Measurements from ENCODE around the gene SPATA24.

SPATA24 gene

DNA sequence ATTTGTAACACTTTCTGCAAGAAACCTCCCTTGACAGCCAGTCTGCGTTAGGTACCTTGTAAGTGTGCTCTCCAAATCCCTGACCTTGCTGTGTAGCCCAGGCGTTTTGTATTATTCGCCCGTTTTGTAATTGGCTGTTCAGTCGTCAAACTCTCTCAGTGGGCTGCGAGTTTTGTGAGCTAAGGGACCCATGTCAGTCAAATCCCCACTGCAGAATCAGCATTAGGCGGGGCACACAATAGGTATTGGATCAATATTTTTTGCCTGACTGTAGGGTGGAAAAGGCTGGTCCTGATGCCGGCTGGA lies 34.8 kb upstream of the SPATA24 start:
- H3K27me3 ChIP-seq (replicated peaks; ENCODE audit: control insufficient read depth, insufficient read depth, low read length, poor library complexity, severe bottlenecking), result no peaks in the 10 kb centered on the region
- DNase-seq, result no peak
- no peaks in the 10 kb centered on the region for H3K9me3 ChIP-seq (ENCODE audit: control insufficient read depth, low read length)
- H3K27ac ChIP-seq (ENCODE audit: insufficient read depth, low read length, poor library complexity, severe bottlenecking), result peak overlapping the region; percentile 99
- H3K36me3 ChIP-seq (ENCODE audit: control insufficient read depth, insufficient read depth, low read length), result no peaks in the 10 kb centered on the region
- H3K4me1 ChIP-seq (ENCODE audit: control insufficient read depth, insufficient read depth, low read length, poor library complexity, severe bottlenecking), result peaks cover 24% of the 10 kb centered on the region
- peak overlapping the region; percentile 81 for H3K4me3 ChIP-seq (ENCODE audit: insufficient read depth, low read depth, low read length, poor library complexity, severe bottlenecking)

DNA sequence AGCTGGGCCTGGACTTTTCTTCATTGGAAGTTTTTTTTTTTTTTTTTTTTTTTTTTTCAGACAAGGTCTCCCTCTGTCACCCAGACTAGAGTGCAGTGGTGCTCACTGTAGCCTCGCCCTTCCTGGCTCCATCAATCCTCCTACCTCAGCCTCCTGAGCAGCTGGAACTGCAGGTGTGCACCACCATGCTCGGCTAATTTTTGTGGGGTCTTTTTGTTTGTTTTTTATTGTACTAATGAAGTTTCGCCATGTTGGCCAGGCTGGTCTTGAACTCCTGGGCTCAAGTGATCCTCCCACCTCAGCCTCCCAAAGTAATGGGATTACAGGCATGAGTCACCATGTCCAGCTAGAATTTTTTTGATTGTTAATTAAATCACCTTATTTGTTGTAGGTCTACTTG lies 31.8 kb upstream of the SPATA24 start:
- Histone ChIP-seq H3K9me3 (ENCODE audit: control insufficient read depth, low read length) (no peaks in the 10 kb centered on the region), H3K27me3 (replicated peaks; ENCODE audit: control insufficient read depth, insufficient read depth, low read length, poor library complexity, severe bottlenecking) (no peaks in the 10 kb centered on the region), H3K36me3 (ENCODE audit: control insufficient read depth, insufficient read depth, low read length) (no peaks in the 10 kb centered on the region), H3K27ac (ENCODE audit: insufficient read depth, low read length, poor library complexity, severe bottlenecking) (no peak overlapping the region), H3K4me3 (ENCODE audit: insufficient read depth, low read depth, low read length, poor library complexity, severe bottlenecking) (no peak overlapping the region), H3K4me1 (ENCODE audit: control insufficient read depth, insufficient read depth, low read length, poor library complexity, severe bottlenecking) (peaks cover 19% of the 10 kb centered on the region)
- no peak for DNase-seq

DNA sequence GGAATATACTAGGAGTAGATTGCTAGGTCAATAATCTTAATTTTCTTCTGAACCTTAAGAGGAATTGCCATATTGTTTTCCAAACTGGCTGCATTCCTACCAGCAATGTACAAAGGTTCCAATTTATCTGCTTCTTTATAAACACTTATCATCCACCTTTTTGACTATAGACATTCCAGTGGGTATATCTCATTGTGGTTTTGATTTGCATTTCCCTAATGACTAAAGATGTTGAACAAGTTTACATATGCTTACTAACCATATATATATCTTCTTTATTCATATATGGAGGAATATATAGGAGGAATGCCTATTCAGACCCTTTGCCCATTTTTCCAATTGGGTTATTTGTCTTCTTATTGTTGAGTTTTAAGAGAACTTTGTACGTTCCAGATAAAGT lies 27.8 kb upstream of the SPATA24 start:
- Histone ChIP-seq H3K27me3 (replicated peaks; ENCODE audit: control insufficient read depth, insufficient read depth, low read length, poor library complexity, severe bottlenecking) (no peaks in the 10 kb centered on the region), H3K9me3 (ENCODE audit: control insufficient read depth, low read length) (no peaks in the 10 kb centered on the region), H3K4me1 (ENCODE audit: control insufficient read depth, insufficient read depth, low read length, poor library complexity, severe bottlenecking) (no peaks in the 10 kb centered on the region), H3K4me3 (ENCODE audit: insufficient read depth, low read depth, low read length, poor library complexity, severe bottlenecking) (no peak overlapping the region), H3K27ac (ENCODE audit: insufficient read depth, low read length, poor library complexity, severe bottlenecking) (no peak overlapping the region), H3K36me3 (ENCODE audit: control insufficient read depth, insufficient read depth, low read length) (no peaks in the 10 kb centered on the region)
- no peak for DNase-seq

DNA sequence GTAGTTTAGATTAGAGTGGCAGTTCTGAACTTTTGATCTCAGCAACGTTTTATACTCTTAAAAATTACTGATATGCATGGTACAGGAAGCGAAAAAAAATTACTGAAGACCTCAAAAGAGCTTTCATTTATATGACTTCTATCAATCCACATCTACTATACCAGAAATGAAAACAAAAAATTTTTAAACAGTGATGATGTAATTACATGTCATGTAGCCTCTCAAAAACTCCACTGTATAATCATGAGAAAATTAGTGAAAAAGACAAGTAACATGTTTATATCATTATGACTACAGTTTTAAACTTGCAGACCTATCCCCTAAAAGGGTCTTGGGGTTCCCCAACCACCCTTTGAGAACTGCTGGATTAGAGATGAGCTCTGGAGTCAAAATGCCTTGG lies 26.1 kb upstream of the SPATA24 start:
- no peak overlapping the region for H3K4me3 ChIP-seq (ENCODE audit: insufficient read depth, low read depth, low read length, poor library complexity, severe bottlenecking)
- no peaks in the 10 kb centered on the region for H3K4me1 ChIP-seq (ENCODE audit: control insufficient read depth, insufficient read depth, low read length, poor library complexity, severe bottlenecking)
- DNase-seq, result no peak
- no peaks in the 10 kb centered on the region for H3K9me3 ChIP-seq (ENCODE audit: control insufficient read depth, low read length)
- H3K36me3 ChIP-seq (ENCODE audit: control insufficient read depth, insufficient read depth, low read length), result no peaks in the 10 kb centered on the region
- H3K27me3 ChIP-seq (replicated peaks; ENCODE audit: control insufficient read depth, insufficient read depth, low read length, poor library complexity, severe bottlenecking), result no peaks in the 10 kb centered on the region
- H3K27ac ChIP-seq (ENCODE audit: insufficient read depth, low read length, poor library complexity, severe bottlenecking), result no peak overlapping the region

- H3K27me3 ChIP-seq (replicated peaks; ENCODE audit: control insufficient read depth, insufficient read depth, low read length, poor library complexity, severe bottlenecking), result no peaks in the 10 kb centered on the region
- no peak overlapping the region for H3K27ac ChIP-seq (ENCODE audit: insufficient read depth, low read length, poor library complexity, severe bottlenecking)
- no peak for DNase-seq
- no peaks in the 10 kb centered on the region for H3K4me1 ChIP-seq (ENCODE audit: control insufficient read depth, insufficient read depth, low read length, poor library complexity, severe bottlenecking)
- H3K36me3 ChIP-seq (ENCODE audit: control insufficient read depth, insufficient read depth, low read length), result no peaks in the 10 kb centered on the region
- no peak overlapping the region for H3K4me3 ChIP-seq (ENCODE audit: insufficient read depth, low read depth, low read length, poor library complexity, severe bottlenecking)
- H3K9me3 ChIP-seq (ENCODE audit: control insufficient read depth, low read length), result no peaks in the 10 kb centered on the region
Measured at GRCh38 chr5:139426203-139426885, 22.5 kb upstream of the SPATA24 start.

GRCh38 chr5:139425497-139425896 lies 21.6 kb upstream of the SPATA24 start:
- no peaks in the 10 kb centered on the region for H3K4me1 ChIP-seq (ENCODE audit: control insufficient read depth, insufficient read depth, low read length, poor library complexity, severe bottlenecking)
- H3K27me3 ChIP-seq (replicated peaks; ENCODE audit: control insufficient read depth, insufficient read depth, low read length, poor library complexity, severe bottlenecking), result no peaks in the 10 kb centered on the region
- DNase-seq, result no peak
- no peak overlapping the region for H3K4me3 ChIP-seq (ENCODE audit: insufficient read depth, low read depth, low read length, poor library complexity, severe bottlenecking)
- no peaks in the 10 kb centered on the region for H3K9me3 ChIP-seq (ENCODE audit: control insufficient read depth, low read length)
- no peak overlapping the region for H3K27ac ChIP-seq (ENCODE audit: insufficient read depth, low read length, poor library complexity, severe bottlenecking)
- H3K36me3 ChIP-seq (ENCODE audit: control insufficient read depth, insufficient read depth, low read length), result no peaks in the 10 kb centered on the region

GRCh38 chr5:139422307-139422893 lies 18.5 kb upstream of the SPATA24 start:
- no peak overlapping the region for H3K27ac ChIP-seq (ENCODE audit: insufficient read depth, low read length, poor library complexity, severe bottlenecking)

DNA sequence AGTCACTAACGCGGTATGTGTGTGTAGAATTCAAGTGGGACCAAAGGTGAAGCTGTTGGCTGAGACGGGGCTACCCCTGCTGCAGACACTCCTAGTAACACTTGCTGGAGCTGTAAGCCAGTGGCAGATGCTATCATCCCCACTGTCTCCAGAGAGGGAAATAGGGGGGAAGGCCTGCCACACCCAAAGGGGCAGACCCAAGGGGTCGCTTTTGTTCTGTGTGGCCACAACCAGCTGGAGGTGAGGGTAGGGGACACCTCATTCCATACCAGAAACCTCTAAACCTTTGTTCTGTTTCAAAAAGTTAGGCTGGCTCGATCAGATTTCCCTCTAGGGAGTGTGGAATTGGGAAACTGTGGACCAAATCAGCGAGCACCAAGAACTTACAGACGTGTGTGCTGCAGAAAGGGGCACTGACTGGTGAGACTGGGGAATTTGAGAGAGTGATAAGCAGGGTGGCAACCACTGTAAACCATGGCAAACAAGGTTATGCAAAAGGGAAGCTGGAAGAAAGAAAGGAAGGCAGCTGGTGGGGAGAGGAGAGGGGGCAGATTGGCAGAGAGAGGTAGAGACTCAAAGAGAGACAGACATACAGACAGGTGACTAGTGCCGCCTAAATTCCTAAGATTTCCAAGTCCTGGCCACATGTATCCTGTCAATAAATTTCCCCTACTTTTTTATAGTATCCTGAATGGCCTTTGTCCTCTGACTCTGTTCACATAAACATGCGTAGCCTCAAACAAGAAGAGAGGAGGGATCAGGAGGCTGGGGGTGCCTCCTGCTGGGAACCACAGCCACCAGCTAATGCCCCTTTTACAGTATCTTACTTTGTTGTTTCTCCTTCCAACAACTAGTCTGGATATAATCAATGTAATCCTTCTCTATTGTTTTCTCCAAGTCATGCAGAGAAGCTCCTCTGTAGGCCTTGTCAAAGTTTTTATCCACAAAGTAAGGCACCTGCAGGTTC lies 15.6 kb upstream of the SPATA24 start:
- Histone ChIP-seq H3K4me3 (ENCODE audit: insufficient read depth, low read depth, low read length, poor library complexity, severe bottlenecking) (no peak overlapping the region), H3K36me3 (ENCODE audit: control insufficient read depth, insufficient read depth, low read length) (peaks cover 10% of the 10 kb centered on the region), H3K4me1 (ENCODE audit: control insufficient read depth, insufficient read depth, low read length, poor library complexity, severe bottlenecking) (peaks cover 9% of the 10 kb centered on the region), H3K27me3 (replicated peaks; ENCODE audit: control insufficient read depth, insufficient read depth, low read length, poor library complexity, severe bottlenecking) (no peaks in the 10 kb centered on the region), H3K9me3 (ENCODE audit: control insufficient read depth, low read length) (no peaks in the 10 kb centered on the region), H3K27ac (ENCODE audit: insufficient read depth, low read length, poor library complexity, severe bottlenecking) (no peak overlapping the region)
- no peak for DNase-seq

More at GRCh38 chr5:139422307-139422893, 18.5 kb upstream of the SPATA24 start:
- peak in 2 of 3 donors; percentile 12 to 39 for DNase-seq
- peaks cover 10% of the 10 kb centered on the region for H3K36me3 ChIP-seq (ENCODE audit: control insufficient read depth, insufficient read depth, low read length)
- H3K4me3 ChIP-seq (ENCODE audit: insufficient read depth, low read depth, low read length, poor library complexity, severe bottlenecking), result no peak overlapping the region
- no peaks in the 10 kb centered on the region for H3K4me1 ChIP-seq (ENCODE audit: control insufficient read depth, insufficient read depth, low read length, poor library complexity, severe bottlenecking)
- no peaks in the 10 kb centered on the region for H3K9me3 ChIP-seq (ENCODE audit: control insufficient read depth, low read length)
- no peaks in the 10 kb centered on the region for H3K27me3 ChIP-seq (replicated peaks; ENCODE audit: control insufficient read depth, insufficient read depth, low read length, poor library complexity, severe bottlenecking)

DNA sequence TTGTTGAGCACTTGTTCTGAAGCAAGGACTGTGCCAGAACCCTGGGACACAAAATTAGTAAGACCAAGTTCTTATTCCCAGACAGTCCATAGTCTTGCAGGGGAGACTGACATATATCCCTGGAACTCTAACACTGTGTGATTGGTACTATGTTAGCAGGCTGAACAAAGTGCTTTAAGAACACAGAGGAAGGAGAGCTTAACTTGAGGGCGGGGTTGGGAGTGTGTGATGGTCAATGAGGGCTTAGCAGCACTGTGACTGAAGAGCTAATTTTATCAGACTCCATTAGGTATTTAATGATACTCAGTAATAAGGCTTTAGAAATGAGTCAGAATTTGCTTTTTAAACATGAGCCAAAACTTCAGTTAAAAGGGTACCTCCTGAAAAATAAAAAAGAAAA lies 14.9 kb upstream of the SPATA24 start:
- Histone ChIP-seq H3K4me3 (ENCODE audit: insufficient read depth, low read depth, low read length, poor library complexity, severe bottlenecking) (no peak overlapping the region), H3K27me3 (replicated peaks; ENCODE audit: control insufficient read depth, insufficient read depth, low read length, poor library complexity, severe bottlenecking) (no peaks in the 10 kb centered on the region), H3K27ac (ENCODE audit: insufficient read depth, low read length, poor library complexity, severe bottlenecking) (no peak overlapping the region), H3K36me3 (ENCODE audit: control insufficient read depth, insufficient read depth, low read length) (peaks cover 10% of the 10 kb centered on the region), H3K4me1 (ENCODE audit: control insufficient read depth, insufficient read depth, low read length, poor library complexity, severe bottlenecking) (peaks cover 9% of the 10 kb centered on the region), H3K9me3 (ENCODE audit: control insufficient read depth, low read length) (no peaks in the 10 kb centered on the region)
- no peak for DNase-seq

DNA sequence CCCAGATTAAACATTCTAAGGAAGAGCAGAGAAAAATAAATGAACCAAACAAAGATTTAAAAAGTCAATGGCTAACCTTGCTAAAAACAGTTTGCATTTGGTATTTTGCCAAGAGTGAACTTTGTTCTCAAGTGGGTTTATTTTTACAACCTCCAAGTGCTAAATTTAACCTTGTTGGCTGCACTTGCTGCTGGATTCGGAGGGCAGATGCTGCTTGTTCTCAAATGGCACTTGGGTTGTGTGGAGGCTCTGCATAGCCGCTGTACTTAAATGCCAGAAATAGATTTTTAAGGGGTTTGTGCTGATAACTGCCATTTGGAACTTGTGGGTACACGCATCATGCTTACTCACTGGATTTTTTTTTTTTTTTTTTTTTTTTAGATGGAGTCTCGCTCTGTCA lies 13.3 kb upstream of the SPATA24 start:
- no peak for DNase-seq
- no peaks in the 10 kb centered on the region for H3K9me3 ChIP-seq (ENCODE audit: control insufficient read depth, low read length)
- H3K27me3 ChIP-seq (replicated peaks; ENCODE audit: control insufficient read depth, insufficient read depth, low read length, poor library complexity, severe bottlenecking), result no peaks in the 10 kb centered on the region
- peaks cover 10% of the 10 kb centered on the region for H3K36me3 ChIP-seq (ENCODE audit: control insufficient read depth, insufficient read depth, low read length)
- peaks cover 9% of the 10 kb centered on the region for H3K4me1 ChIP-seq (ENCODE audit: control insufficient read depth, insufficient read depth, low read length, poor library complexity, severe bottlenecking)
- no peak overlapping the region for H3K27ac ChIP-seq (ENCODE audit: insufficient read depth, low read length, poor library complexity, severe bottlenecking)
- H3K4me3 ChIP-seq (ENCODE audit: insufficient read depth, low read depth, low read length, poor library complexity, severe bottlenecking), result no peak overlapping the region

Data from effector memory CD4-positive, alpha-beta T cell (primary cell).